Stimulated activated CD8-positive, alpha-beta memory T cell treated with anti-CD3 and anti-CD28 coated beads, Interleukin-4, amount 100 ng/mL, for 4 hours (primary cell): Measurements from ENCODE around the gene A2ML1.
"Not testable (repeated sequence)": the region's sequence is repeated elsewhere in the genome, so short reads cannot be mapped to it uniquely, and the experiment has no call there.

Experiments
- DNase-seq, 2 donors: peaks; one replicate each; pipeline ENCODE4 v3.0.0-alpha.2; 2020; ENCODE audit warnings: low read depth in 2 of 2, low spot score in 1 of 2

Gene A2ML1

GRCh38 chr12:8847435-8847834 is 25.0 kb downstream of the A2ML1 start:
- no peak for DNase-seq

GRCh38 chr12:8849876-8850275 is 27.5 kb downstream of the A2ML1 start:
- no peak for DNase-seq

- no peak for DNase-seq
Measured at GRCh38 chr12:8852119-8852518, 29.7 kb downstream of the A2ML1 start.

- no peak for DNase-seq
Measured at GRCh38 chr12:8855891-8856290, 33.5 kb downstream of the A2ML1 start.

GRCh38 chr12:8859448-8859847 is 37.0 kb downstream of the A2ML1 start:
- DNase-seq = not testable (repeated sequence)

GRCh38 chr12:8860165-8860961 is 37.9 kb downstream of the A2ML1 start:
- no peak for DNase-seq

GRCh38 chr12:8866429-8866828 is 44.0 kb downstream of the A2ML1 start:
- no peak for DNase-seq

- DNase-seq = no peak
Measured at GRCh38 chr12:8867009-8867408, 44.6 kb downstream of the A2ML1 start.

GRCh38 chr12:8867786-8868185 is 45.4 kb downstream of the A2ML1 start:
- DNase-seq = no peak

GRCh38 chr12:8870586-8870985 is 48.2 kb downstream of the A2ML1 start:
- DNase-seq = no peak

GRCh38 chr12:8871068-8871467 is 48.6 kb downstream of the A2ML1 start:
- DNase-seq = no peak

GRCh38 chr12:8876887-8877286 is 54.5 kb downstream of the A2ML1 start:
- no peak for DNase-seq

GRCh38 chr12:8886502-8887284 is 64.3 kb downstream of the A2ML1 start:
- DNase-seq = no peak

- no peak for DNase-seq
Measured at GRCh38 chr12:8887285-8887715, 64.9 kb downstream of the A2ML1 start.

GRCh38 chr12:8890313-8891085 is 68.1 kb downstream of the A2ML1 start:
- DNase-seq = peak; percentile 22 to 29

- DNase-seq = no peak
Measured at GRCh38 chr12:8891976-8892375, 69.6 kb downstream of the A2ML1 start.

GRCh38 chr12:8894378-8894777 is 72.0 kb downstream of the A2ML1 start:
- no peak for DNase-seq

GRCh38 chr12:8894986-8895385 is 72.6 kb downstream of the A2ML1 start:
- DNase-seq = no peak

GRCh38 chr12:8897081-8897480 is 74.7 kb downstream of the A2ML1 start:
- DNase-seq = no peak

- no peak for DNase-seq
Measured at GRCh38 chr12:8899830-8900229, 77.4 kb downstream of the A2ML1 start.

GRCh38 chr12:8902703-8903102 is 80.3 kb downstream of the A2ML1 start:
- not testable (repeated sequence) for DNase-seq

GRCh38 chr12:8903646-8904045 is 81.2 kb downstream of the A2ML1 start:
- no peak for DNase-seq
